GM13977 (cell line): Measurements from ENCODE around the gene GRK5.

Experiments used
- DNase-seq: peaks from one replicate; pipeline ENCODE4 v3.0.0; 2012; ENCODE audit warnings: low spot score
- in situ Hi-C: fragments of 300-500 bp; cut with MboI; formaldehyde crosslinking; loops from one replicate; pipeline ENCODE4 v1.12.0; 2022; ENCODE audit warnings: low sequenced_read_pairs, low pct_unique_long_range_greater_than_20kb, mixed read lengths, inconsistent platforms; ENCODE audit not compliant: unreplicated experiment
- TF ChIP-seq, protein P1 (sequence below): IDR thresholded peaks from 2 replicates; pipeline ENCODE4 v1.5.1; 2012; ENCODE audit warnings: mild to moderate bottlenecking, control low read depth; ENCODE audit not compliant: insufficient read depth; ENCODE audit errors: extremely low read depth, missing control alignments

The GRK5 gene

DNA sequence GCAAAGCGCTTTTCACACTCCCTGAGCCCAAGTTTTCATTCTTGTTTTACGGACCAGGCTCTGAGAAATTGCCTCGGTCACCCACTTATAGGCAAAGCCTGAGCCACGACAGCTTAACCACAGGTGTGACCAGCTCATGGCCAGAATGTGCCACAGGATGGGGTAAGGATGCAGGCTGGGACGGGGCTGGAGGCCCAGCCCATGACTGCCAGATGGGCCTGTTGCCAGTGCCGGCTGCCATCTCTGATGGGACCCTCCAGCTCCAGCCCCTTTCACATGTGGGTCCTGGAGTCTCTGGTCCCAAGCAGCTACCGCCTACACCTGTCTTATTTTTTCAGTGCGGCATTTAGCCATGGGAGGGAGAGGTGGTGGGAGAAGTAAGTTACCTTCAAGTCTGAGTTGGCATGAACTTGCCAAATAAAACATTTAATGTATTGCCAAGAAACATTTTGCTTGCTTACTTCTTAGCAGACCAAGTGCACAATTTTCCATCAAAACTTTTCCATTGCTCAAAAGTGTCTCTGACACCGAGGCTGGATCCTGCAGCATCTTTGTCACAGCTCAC lies 142.6 kb downstream of the GRK5 start:
- DNase-seq, result no peak
- in situ Hi-C loops, result no loop called here

DNA sequence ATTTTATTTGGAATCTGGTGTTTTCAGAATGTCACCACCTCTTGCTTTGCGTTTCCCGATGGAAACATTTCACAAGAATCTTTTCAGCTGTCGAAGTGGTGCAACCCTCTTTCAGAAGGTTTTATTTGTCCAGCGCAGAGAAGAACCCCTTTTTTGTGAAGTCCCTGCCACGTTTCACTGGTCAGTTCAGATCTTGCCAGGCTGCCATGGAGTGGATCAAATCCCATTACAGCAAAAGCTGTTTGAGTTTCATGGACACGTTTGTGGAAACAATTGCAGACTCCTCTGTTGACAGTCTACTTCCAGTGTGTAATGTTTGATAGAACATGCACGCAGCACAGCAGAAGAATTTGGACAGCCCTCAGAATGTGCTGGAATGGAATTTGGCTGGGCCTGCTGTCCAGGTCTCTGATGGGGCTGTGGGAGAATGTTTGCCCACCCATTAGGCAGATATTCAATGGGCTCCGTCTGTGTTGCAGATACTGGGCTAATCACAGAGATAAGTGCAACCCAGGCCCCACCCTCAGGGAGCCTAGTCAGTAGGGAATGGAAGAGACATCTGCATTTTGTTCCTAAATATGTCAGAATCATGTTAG lies 143.2 kb downstream of the GRK5 start:
- TF ChIP-seq, protein P1, sequence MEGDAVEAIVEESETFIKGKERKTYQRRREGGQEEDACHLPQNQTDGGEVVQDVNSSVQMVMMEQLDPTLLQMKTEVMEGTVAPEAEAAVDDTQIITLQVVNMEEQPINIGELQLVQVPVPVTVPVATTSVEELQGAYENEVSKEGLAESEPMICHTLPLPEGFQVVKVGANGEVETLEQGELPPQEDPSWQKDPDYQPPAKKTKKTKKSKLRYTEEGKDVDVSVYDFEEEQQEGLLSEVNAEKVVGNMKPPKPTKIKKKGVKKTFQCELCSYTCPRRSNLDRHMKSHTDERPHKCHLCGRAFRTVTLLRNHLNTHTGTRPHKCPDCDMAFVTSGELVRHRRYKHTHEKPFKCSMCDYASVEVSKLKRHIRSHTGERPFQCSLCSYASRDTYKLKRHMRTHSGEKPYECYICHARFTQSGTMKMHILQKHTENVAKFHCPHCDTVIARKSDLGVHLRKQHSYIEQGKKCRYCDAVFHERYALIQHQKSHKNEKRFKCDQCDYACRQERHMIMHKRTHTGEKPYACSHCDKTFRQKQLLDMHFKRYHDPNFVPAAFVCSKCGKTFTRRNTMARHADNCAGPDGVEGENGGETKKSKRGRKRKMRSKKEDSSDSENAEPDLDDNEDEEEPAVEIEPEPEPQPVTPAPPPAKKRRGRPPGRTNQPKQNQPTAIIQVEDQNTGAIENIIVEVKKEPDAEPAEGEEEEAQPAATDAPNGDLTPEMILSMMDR, result no peak
- DNase-seq, result no peak
- in situ Hi-C loops, result no loop called here

More for the DNA sequence above, 142.6 kb downstream of the GRK5 start:
- TF ChIP-seq, protein P1, result no peak

DNA sequence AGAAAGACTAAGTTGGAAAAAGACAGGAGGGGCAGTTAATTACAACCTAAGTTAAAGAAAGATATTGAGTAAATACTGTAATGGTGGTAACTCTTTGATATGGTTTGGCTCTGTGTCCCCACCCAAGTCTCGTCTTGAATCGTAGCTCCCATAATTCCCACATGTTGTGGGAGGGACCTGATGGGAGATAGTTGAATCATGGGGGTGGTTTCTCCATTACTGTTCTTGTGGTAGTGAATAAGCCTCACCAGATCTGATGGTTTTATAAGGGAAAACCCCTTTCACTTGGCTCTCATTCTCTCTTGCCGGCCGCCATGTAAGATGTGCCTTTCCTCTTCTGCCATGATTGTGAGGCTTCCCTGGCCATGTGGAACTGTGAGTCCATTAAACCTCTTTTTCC lies 143.8 kb downstream of the GRK5 start:
- TF ChIP-seq, protein P1, result no peak
- no peak for DNase-seq
- in situ Hi-C loops, result no loop called here

DNA sequence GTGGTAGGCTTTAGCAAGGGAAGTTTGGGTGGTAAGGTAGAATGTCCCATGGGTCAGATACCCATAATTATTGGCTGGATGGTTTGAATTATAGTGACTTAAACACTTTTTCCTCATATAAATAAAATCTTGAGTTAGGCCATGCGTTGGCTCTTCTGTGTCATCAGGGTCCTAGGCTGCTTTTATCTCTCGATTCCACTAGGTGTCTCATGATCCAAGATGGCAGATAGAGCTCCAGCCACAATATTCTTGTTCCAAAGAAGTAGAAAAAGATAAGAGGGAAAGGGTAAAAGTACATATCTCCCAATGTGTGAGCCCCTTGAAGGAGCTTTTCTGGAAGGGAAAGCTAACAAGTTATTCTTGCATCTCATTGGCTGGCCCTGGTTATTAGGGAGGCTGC lies 144.7 kb downstream of the GRK5 start:
- TF ChIP-seq, protein P1, result no peak
- in situ Hi-C loops, result no loop called here
- no peak for DNase-seq

DNA sequence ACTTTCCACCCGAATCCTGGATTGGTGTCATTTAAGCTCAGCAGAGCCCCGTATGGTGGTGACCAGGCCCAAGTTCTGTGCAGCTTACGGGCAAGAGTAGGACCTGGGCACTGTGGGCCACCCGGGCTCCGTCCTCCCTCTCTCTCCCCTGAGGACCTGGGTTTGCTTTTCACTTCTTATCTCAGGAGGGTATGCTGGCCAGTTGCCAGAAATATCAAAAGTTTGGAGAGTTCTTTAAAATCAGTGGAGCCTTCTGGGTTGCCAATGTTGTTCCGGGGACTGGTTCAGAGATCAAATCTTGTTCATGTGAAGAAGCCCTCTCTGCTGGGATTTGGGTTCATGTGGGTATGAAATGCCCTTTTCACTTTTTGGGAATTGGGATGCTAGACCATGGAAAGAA lies 145.4 kb downstream of the GRK5 start:
- in situ Hi-C loops, result no loop called here
- DNase-seq, result no peak
- TF ChIP-seq, protein P1, result no peak

DNA sequence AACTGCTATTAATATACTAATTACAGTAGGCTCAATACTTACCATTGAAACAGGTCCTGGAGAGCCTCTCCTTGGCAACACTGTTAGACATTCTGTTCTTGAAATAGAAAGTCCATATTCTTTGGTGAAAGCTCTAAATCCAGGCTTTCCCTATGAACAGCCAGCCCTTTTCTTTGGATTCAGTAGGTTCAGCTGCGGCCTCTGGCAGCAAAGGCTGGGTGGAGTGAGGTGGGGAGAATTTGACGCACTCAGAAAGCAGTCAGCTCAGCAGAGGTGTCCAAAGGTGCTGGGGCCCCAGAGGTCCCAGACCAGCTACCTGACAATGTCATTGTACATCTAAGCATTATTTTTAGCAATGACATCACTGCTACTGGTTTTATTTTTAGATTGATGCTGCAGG lies 146.1 kb downstream of the GRK5 start:
- no peak for DNase-seq
- in situ Hi-C loops, result no loop called here
- TF ChIP-seq, protein P1, result no peak

DNA sequence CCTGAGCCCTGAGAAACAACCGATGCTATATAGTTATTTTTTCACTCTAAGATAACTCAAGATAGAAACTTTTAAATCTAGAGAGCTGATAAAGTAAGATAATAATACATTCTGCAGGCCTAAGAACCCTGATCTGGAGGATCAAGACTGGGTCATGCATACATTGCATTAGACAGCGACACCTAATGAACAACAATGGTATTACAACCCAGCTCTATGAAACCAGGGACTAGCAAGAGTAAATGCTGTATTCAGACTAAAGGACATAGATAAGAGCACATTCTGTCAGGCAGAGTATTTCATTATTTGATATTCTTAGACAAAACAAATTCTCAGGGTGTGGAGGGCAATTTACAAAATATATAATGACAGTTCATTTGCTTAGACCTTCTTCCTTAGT lies 148.6 kb downstream of the GRK5 start:
- in situ Hi-C loops, result no loop called here

More for the DNA sequence above, 148.6 kb downstream of the GRK5 start:
- no peak for DNase-seq
- TF ChIP-seq, protein P1, result peak; percentile 13
